ENCODE data around the gene IL19.

- TF ChIP-seq POLR2A (IDR thresholded peaks at IDR 0.05) (no peak), CTCF (IDR thresholded peaks at IDR 0.05) (no peak)
Observed at GRCh38 chr1:206736878-206737728, 33.5 kb upstream of the IL19 start.

Data from lower leg skin (tissue), 3 donors.